Subcutaneous adipose tissue (tissue), 4 donors: ENCODE results near the gene RNU5D-1. TPM values are rescaled to one million over a fixed set of nuclear protein-coding genes. Genes with fewer than 3 reads are reported as not detected.

Source experiments
- CTCF ChIP-seq: fragments of 450-650 bp; IDR thresholded peaks from one replicate; pipeline ENCODE4 v1.5.1; 2016; ENCODE audit warnings: low read depth, mild to moderate bottlenecking, control low read depth, antibody characterized with exemption, moderate library complexity
- total RNA-seq, 4 donors: library from RNA; depleted of rRNA; stranded (reverse); fragments of >200 nt; gene quantifications; one replicate each; pipeline ENCODE4 v1.1.0, GENCODE V29; 2016

RNU5D-1 gene
- total RNA-seq, 4 donors from 2014 or later = not detected

DNA sequence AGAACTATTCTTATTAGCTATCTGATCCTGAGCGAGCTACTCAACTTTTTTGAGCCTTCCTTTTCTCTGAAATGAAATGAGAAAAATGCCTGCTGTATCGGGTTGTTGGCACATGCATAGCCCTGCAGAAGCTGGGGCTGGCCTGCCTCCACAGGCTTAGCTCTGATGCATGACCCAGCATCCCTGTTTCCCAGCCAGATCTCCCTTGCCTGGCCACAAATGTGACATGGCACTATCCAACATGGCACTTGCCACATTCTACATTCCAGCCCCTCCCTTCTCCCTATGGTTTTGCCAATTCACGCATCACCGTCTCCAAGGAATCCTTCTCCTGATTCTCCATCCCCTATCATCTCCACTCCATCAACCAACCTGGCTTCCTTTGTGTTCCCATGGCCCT lies 13.8 kb downstream of the RNU5D-1 start:
- TF ChIP-seq CTCF = no peak

DNA sequence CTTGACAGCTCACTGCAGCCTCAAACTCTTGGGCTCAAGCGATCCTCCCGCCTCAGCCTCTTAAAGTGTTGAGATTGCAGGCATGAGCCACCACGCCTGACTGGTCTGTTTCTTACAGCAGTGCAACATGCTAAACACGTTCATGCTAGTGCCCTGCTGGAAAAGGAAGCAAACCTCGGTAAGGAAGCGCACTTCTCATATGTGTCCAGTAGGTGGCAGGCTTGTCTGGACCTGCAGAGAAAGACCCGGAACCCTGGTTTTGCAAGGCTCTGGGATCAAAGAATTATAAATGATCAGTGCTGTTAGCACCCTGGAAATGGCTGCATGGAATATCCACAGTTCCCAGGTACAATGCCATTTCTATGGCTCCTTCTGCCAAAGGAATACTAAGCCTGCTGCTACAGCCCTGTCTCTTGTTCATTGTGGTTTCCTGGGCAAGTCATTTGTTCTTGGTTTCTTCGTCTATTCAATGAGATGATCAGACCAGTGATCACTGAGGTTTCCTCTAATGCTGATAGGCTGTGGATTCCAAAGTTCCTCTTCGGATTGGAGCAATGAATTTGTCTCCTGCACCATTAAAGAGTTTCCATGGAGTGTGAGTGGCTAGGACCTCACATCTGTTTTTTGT lies 15.9 kb downstream of the RNU5D-1 start:
- no peak for TF ChIP-seq CTCF

GRCh38 chr1:44714532-44714931 lies 16.4 kb downstream of the RNU5D-1 start:
- TF ChIP-seq CTCF = no peak

DNA sequence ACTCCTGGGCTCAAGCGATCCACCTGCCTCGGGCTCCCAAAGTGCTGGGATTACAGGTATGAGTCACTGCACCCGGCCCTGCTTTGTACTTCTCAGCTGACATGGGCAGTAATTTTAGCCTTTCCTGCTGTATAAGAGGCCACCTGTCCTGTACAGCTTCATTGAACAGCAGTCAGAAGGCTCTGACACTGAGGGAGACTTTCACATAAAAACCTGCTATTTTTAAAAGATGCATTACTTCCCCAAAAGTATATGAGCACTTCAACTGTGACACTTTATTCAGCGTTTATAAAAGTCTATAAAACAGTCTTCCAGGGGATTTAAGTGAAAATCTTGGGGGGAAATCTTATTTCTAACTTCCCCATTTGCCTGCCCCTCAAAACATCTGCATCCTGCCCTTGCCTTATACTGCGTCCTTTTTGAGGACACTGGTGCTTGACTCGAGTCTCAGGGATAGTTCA lies 17.6 kb downstream of the RNU5D-1 start:
- no peak for TF ChIP-seq CTCF

DNA sequence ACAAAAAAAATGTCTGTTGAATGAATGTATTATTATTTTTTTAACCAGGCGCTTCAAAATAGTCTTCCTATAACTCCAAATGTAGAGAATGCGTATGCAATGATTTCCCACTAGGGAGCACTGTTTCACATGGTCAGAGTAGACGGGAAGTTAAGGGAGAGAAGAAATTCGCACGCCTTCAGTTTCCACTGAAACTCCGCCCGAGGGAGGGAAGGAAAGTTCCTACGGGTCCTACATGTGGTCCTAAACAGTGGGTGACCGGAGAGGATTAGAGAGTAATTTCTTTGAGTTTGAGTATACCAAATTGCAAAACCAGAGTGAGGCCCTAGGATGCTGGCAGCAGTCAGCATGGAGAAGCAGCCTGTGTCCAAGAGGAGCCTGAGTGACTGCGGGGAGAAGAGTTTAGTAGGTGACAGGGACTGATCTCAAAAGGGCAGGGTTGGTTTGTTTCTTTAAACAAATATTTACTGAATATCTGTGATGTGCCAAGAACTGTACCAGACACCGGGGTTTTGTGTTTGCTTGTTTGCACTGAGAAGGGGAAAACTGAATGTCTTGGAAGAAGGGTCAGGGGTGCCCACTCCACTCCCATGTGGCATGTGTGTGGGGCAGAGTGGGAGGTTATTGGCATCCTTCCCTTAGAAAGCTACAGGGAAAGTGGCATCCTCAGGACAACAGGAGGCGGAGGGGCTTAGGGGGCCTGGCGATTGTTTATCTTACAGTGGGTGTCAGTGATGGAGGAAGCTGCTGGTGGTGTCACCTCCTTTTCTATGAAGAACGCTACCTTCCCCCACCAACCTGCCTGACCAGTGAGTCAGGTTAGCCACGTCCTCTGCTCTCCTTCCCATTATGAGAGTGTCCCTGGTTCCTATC lies 22.8 kb downstream of the RNU5D-1 start:
- TF ChIP-seq CTCF = no peak

- TF ChIP-seq CTCF = no peak
Observed at GRCh38 chr1:44707112-44707881, 23.7 kb downstream of the RNU5D-1 start.

- TF ChIP-seq CTCF = no peak
Observed at GRCh38 chr1:44705938-44706337, 25.0 kb downstream of the RNU5D-1 start.
